GM19467 (cell line): ENCODE results near the gene ICOS.

ENCODE experiments used
- ATAC-seq: cut with Tn5 transposase; IDR thresholded peaks from one replicate; pipeline ENCODE4 v1.9.1; 2021; ENCODE audit warnings: mild to moderate bottlenecking, moderate library complexity; ENCODE audit not compliant: unreplicated experiment

The ICOS gene

GRCh38 chr2:204008352-204008751, 71.8 kb downstream of the ICOS start:
- no peak for ATAC-seq

- no peak for ATAC-seq
Measured at GRCh38 chr2:204010628-204011560, 74.3 kb downstream of the ICOS start.
